ENCODE results near the gene ZNF280A. TPM values are rescaled to one million over a fixed set of nuclear protein-coding genes. Genes with fewer than 3 reads are reported as not detected.

The ZNF280A gene
- total and polyA plus RNA-seq, 2 of the 8 experiments (the other 6 are each of a cell fraction or from before 2014, with no cell fraction given) = 0.09 to 0.61 TPM

- Histone ChIP-seq H2BK12ac (ENCODE audit: low read depth, low read length) (no peak overlapping the region), H4K91ac (replicated peaks; ENCODE audit: insufficient read length, low read length) (no peak overlapping the region), H3K4me2 (ENCODE audit: insufficient read depth in 1 of 2, low read depth in 2 of 2, low read length in 2 of 2) (no peak overlapping the region), H3K4me3 (ENCODE audit: extremely low read depth in 1 of 4, insufficient read depth in 2 of 4, low read depth in 3 of 4, low read length in 4 of 4) (no peak overlapping the region), H3K9ac (replicated peaks in 1 of 4; ENCODE audit: extremely low read depth in 1 of 4, low read depth in 3 of 4, low read length in 3 of 4) (no peak overlapping the region), H3K14ac (ENCODE audit: insufficient read length) (no peak overlapping the region), H4K8ac (ENCODE audit: extremely low read depth, insufficient read depth, low read length) (no peak overlapping the region), H2BK5ac (ENCODE audit: low read depth, low read length) (no peak overlapping the region), H2AFZ (ENCODE audit: low read length) (no peak overlapping the region), H3K27ac (ENCODE audit: low read depth, low read length) (no peak overlapping the region), H3K9me3 (ENCODE audit: insufficient read depth in 2 of 2, low read depth in 1 of 2, low read length in 1 of 2) (peaks cover 3 to 12% of the 10 kb centered on the region in 2 experiments; a peak in 3 of 4 replicates), H2BK120ac (replicated peaks; ENCODE audit: low read depth, low read length) (no peak overlapping the region), H3K23me2 (ENCODE audit: low read depth, low read length) (no peaks in the 10 kb centered on the region), H4K5ac (ENCODE audit: insufficient read length, low read depth, low read length) (no peak overlapping the region), H2BK15ac (ENCODE audit: low read length) (no peak overlapping the region), H3K27me3 (replicated peaks in 1 of 4; ENCODE audit: control insufficient read depth in 3 of 4, extremely low read depth in 1 of 4, insufficient read depth in 3 of 4, low read length in 3 of 4) (peaks cover 7 to 21% (median 11%) of the 10 kb centered on the region in 4 experiments; a peak in 5 of 7 replicates), H2AK5ac (ENCODE audit: low read depth, low read length) (no peak overlapping the region), H3K18ac (ENCODE audit: extremely low read depth, low read length) (no peak overlapping the region), H3K79me2 (ENCODE audit: control insufficient read depth in 1 of 2, insufficient read depth in 2 of 2, low read length in 2 of 2) (no peaks in the 10 kb centered on the region), H3K79me1 (ENCODE audit: low read depth, low read length) (no peaks in the 10 kb centered on the region), H3K36me3 (ENCODE audit: control insufficient read depth in 2 of 4, insufficient read depth in 4 of 4, low read length in 3 of 4) (no peaks in the 10 kb centered on the region), H3K23ac (ENCODE audit: insufficient read length) (no peak overlapping the region), H4K20me1 (replicated peaks in 1 of 2; ENCODE audit: control insufficient read depth in 1 of 2, insufficient read depth in 2 of 2, low read length in 2 of 2) (no peaks in the 10 kb centered on the region), H3K4me1 (replicated peaks in 1 of 4; ENCODE audit: control insufficient read depth in 3 of 4, insufficient read depth in 4 of 4, low read length in 3 of 4) (no peaks in the 10 kb centered on the region), H3K4ac (replicated peaks; ENCODE audit: insufficient read length, low read depth, low read length) (no peak overlapping the region), H2BK20ac (ENCODE audit: low read length) (no peak overlapping the region), H3K56ac (replicated peaks; ENCODE audit: insufficient read length, low read depth, low read length) (no peak overlapping the region)
- ChIA-PET POLR2A (ENCODE audit: partially characterized antibody) (no interaction called here), CTCF (ENCODE audit: partially characterized antibody) (interaction anchor here (1.2 kb wide), 1 partner anchor 66 kb away, joined by 3 read pairs; no protein-coding TSS in a partner anchor)
- 75% methylated on average over 1 of the region's 2 CpGs; no CpG with 5 or more reads in 1 of the 2 experiments for WGBS, 2 experiments (ENCODE audit: extremely low coverage in 1 of 2, insufficient coverage in 1 of 2, insufficient read length in 1 of 2, insufficient replicate concordance in 2 of 2, low coverage in 1 of 2, low lambda C conversion rate in 2 of 2, missing lambda C conversion rate in 1 of 2)
- no peak for DNase-seq (ENCODE audit: low read depth in 1 of 2, low spot score in 2 of 2)
- no peak for FAIRE-seq
- TF ChIP-seq RAD21 (IDR thresholded peaks at IDR 0.05 in 1 of 2, conservative IDR thresholded peaks at IDR 0.05 in 1 of 2; ENCODE audit: low read depth in 2 of 2, low read length in 2 of 2) (no peak), POU5F1 (IDR thresholded peaks at IDR 0.05; ENCODE audit: low read depth, low read length) (no peak), RFX5 (IDR thresholded peaks at IDR 0.05; ENCODE audit: borderline replicate concordance, low read depth, low read length) (no peak), CBX5 (IDR thresholded peaks at IDR 0.05; ENCODE audit: low read depth, low read length) (no peak), MAFK (IDR thresholded peaks at IDR 0.05; ENCODE audit: low read depth, low read length) (no peak), TAF1 (IDR thresholded peaks at IDR 0.05; ENCODE audit: low read depth, low read length) (no peak), EP300 (IDR thresholded peaks at IDR 0.05; ENCODE audit: borderline replicate concordance in 1 of 2, low read depth in 2 of 2, low read length in 2 of 2) (no peak), CTCF (IDR thresholded peaks at IDR 0.05; ENCODE audit: control extremely low read depth in 1 of 3, insufficient read depth in 1 of 3, low read depth in 1 of 3, low read length in 3 of 3) (no peak), SRF (IDR thresholded peaks at IDR 0.05; ENCODE audit: low read depth, low read length) (no peak), SIN3A (conservative IDR thresholded peaks at IDR 0.05 in 1 of 2, IDR thresholded peaks at IDR 0.05 in 1 of 2; ENCODE audit: low read depth in 1 of 2, low read length in 2 of 2) (no peak), SP2 (IDR thresholded peaks at IDR 0.05; ENCODE audit: low read length) (no peak)
Observed at GRCh38 chr22:22528780-22529179, 8.7 kb upstream of the ZNF280A start.

Measured in H1 (cell line).